ENCODE data around the gene TGM2. TPM values are rescaled to one million over a fixed set of nuclear protein-coding genes. Genes with fewer than 3 reads are reported as not detected.

Gene TGM2
- total RNA-seq, 1 donor, result 0.73 TPM

DNA sequence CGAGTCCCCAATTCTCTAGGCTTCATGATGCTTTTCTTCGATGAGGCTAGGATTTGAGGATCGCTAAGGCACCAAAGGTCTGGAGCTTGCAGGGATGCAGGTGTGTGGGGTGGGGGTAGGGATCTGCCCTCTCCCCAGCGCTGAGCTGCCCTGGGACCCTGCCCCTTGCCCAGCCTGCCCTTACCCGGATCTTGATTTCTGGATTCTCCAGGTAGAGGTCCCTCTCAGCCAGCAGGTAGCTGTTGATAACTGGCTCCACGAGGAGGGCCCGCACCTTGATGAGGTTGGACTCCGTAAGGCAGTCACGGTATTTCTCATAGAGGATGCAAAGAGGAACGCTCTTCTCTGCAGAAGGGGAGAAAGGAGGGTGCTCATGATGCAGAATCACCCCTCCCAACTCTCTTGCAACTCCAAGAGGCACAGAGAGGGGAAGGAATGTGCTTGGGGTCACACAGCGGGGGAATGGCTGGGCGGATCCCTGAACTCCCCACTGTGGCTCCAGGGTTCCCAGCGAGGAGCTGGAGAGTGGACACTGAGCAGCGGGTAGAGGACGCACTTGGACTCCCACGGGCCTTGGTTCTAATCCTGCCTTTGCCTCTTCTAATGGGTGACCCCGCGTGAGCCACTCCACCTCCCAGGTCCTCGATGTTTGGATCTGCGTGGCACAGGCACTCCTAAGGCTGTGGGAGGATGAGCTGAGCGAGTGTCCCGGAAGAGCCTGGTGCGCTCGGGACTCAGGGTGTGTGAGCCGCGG lies 32.7 kb downstream of the TGM2 start:
- no peak overlapping the region for H3K4me3 ChIP-seq (ENCODE audit: low read length)
- H3K4me1 ChIP-seq (ENCODE audit: insufficient read depth, low read length), result no peaks in the 10 kb centered on the region
- H3K9me3 ChIP-seq (ENCODE audit: low read depth, low read length), result no peaks in the 10 kb centered on the region
- no peaks in the 10 kb centered on the region for H3K27me3 ChIP-seq (ENCODE audit: insufficient read depth, low read length)

- Histone ChIP-seq H3K4me1 (ENCODE audit: insufficient read depth, low read length) (no peaks in the 10 kb centered on the region), H3K27me3 (ENCODE audit: insufficient read depth, low read length) (no peaks in the 10 kb centered on the region), H3K4me3 (ENCODE audit: low read length) (no peak overlapping the region), H3K9me3 (ENCODE audit: low read depth, low read length) (no peaks in the 10 kb centered on the region)
Measured at GRCh38 chr20:38131588-38132121, 33.4 kb downstream of the TGM2 start.

GRCh38 chr20:38130687-38131587 lies 34.1 kb downstream of the TGM2 start:
- H3K4me1 ChIP-seq (ENCODE audit: insufficient read depth, low read length), result no peaks in the 10 kb centered on the region
- H3K4me3 ChIP-seq (ENCODE audit: low read length), result no peak overlapping the region
- no peaks in the 10 kb centered on the region for H3K9me3 ChIP-seq (ENCODE audit: low read depth, low read length)

DNA sequence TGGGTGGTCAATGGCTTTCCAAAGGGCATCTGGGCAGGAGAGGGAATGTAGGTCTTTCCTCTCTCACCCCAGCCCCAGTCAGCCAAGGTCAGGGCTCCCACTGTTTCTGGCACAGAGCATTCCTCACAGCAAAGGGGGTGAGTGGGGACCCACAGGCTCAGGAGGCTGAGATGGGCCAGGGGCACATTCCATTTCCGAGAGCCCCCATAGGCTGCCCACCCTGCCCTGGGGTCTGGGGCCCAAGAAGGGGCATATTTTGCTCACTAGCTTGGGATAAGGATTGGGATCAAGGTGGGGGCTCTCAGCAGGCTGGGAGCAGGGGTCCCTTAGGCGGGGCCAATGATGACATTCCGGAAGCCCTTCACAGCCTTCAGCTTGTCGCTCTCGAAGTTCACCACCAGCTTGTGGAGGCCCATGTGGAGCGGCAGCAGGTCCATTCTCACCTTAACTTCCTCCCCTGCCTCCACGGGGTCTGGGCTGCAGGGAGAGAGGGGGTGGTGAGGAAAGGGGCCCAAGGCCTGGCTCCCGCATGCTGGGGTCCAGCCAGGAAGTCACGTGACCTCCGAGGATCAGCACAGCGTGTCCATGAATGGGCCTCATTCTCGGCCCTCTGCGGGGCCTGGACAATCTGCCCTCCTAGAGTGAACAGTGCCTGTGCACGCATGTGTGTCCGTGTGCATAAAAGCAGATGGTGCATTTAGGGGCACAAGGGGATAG lies 35.0 kb downstream of the TGM2 start:
- Histone ChIP-seq H3K4me3 (ENCODE audit: low read length) (no peak overlapping the region), H3K27me3 (ENCODE audit: insufficient read depth, low read length) (no peaks in the 10 kb centered on the region), H3K9me3 (ENCODE audit: low read depth, low read length) (no peaks in the 10 kb centered on the region), H3K4me1 (ENCODE audit: insufficient read depth, low read length) (no peaks in the 10 kb centered on the region)

More at GRCh38 chr20:38130687-38131587, 34.1 kb downstream of the TGM2 start:
- no peaks in the 10 kb centered on the region for H3K27me3 ChIP-seq (ENCODE audit: insufficient read depth, low read length)

GRCh38 chr20:38129248-38129865 lies 35.7 kb downstream of the TGM2 start:
- Histone ChIP-seq H3K27me3 (ENCODE audit: insufficient read depth, low read length) (no peaks in the 10 kb centered on the region), H3K4me3 (ENCODE audit: low read length) (no peak overlapping the region), H3K9me3 (ENCODE audit: low read depth, low read length) (no peaks in the 10 kb centered on the region), H3K4me1 (ENCODE audit: insufficient read depth, low read length) (no peaks in the 10 kb centered on the region)

GRCh38 chr20:38128691-38129090 lies 36.4 kb downstream of the TGM2 start:
- no peak overlapping the region for H3K4me3 ChIP-seq (ENCODE audit: low read length)
- no peaks in the 10 kb centered on the region for H3K9me3 ChIP-seq (ENCODE audit: low read depth, low read length)
- H3K4me1 ChIP-seq (ENCODE audit: insufficient read depth, low read length), result no peaks in the 10 kb centered on the region
- H3K27me3 ChIP-seq (ENCODE audit: insufficient read depth, low read length), result no peaks in the 10 kb centered on the region

GRCh38 chr20:38127920-38128528 lies 37.0 kb downstream of the TGM2 start:
- H3K4me1 ChIP-seq (ENCODE audit: insufficient read depth, low read length), result no peaks in the 10 kb centered on the region
- H3K4me3 ChIP-seq (ENCODE audit: low read length), result no peak overlapping the region
- H3K27me3 ChIP-seq (ENCODE audit: insufficient read depth, low read length), result no peaks in the 10 kb centered on the region
- H3K9me3 ChIP-seq (ENCODE audit: low read depth, low read length), result no peaks in the 10 kb centered on the region

GRCh38 chr20:38126932-38127621 lies 38.0 kb downstream of the TGM2 start:
- H3K27me3 ChIP-seq (ENCODE audit: insufficient read depth, low read length), result no peaks in the 10 kb centered on the region
- H3K4me3 ChIP-seq (ENCODE audit: low read length), result no peak overlapping the region
- H3K9me3 ChIP-seq (ENCODE audit: low read depth, low read length), result no peaks in the 10 kb centered on the region
- no peaks in the 10 kb centered on the region for H3K4me1 ChIP-seq (ENCODE audit: insufficient read depth, low read length)

GRCh38 chr20:38126146-38126921 lies 38.7 kb downstream of the TGM2 start:
- H3K4me3 ChIP-seq (ENCODE audit: low read length), result no peak overlapping the region
- H3K27me3 ChIP-seq (ENCODE audit: insufficient read depth, low read length), result no peaks in the 10 kb centered on the region
- no peaks in the 10 kb centered on the region for H3K9me3 ChIP-seq (ENCODE audit: low read depth, low read length)
- H3K4me1 ChIP-seq (ENCODE audit: insufficient read depth, low read length), result no peaks in the 10 kb centered on the region

DNA sequence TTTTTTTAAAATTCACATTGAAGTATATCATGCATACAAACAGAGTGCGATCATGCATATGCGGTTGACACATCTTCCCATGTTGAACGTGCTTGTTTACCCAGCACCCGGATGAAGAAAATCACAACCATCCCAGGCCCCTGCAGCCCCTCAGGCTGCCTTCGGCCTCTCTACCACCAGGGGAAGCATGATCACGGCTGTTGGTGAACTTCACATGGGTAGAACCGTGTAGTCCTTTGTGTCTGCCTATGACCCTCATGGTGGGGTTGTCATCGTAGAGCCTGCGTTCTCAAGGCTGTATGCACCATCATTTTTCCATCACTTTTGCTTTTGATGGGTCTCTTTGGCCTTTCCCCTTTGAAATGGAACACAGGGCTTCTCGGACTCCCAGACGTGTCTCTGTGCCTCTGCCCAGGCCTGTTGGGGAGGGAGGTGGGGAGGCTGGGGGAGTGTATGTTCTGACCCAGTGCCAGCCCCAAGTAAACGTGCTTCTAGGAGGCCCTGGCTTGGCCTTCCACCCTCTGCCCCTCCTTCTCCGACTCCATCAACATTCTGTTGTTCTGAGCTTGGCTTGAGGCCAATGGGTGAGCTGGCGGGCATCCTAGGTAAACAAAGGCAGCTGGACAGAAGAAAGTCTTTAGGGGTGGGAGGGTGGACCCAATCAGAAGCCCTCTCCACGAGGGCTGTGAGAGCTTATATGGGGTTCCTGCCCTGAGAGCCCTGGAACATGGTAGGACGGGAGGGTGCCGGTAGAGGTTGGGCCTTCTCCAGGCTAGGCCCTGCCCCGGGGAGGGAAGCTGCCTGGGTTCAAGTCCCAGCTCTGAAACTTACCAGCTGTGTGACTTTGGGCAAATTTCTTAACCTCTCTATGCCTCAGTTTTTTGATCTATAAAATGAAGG lies 39.7 kb downstream of the TGM2 start:
- no peak overlapping the region for H3K4me3 ChIP-seq (ENCODE audit: low read length)
- no peaks in the 10 kb centered on the region for H3K27me3 ChIP-seq (ENCODE audit: insufficient read depth, low read length)
- H3K4me1 ChIP-seq (ENCODE audit: insufficient read depth, low read length), result no peaks in the 10 kb centered on the region
- H3K9me3 ChIP-seq (ENCODE audit: low read depth, low read length), result no peaks in the 10 kb centered on the region

- Histone ChIP-seq H3K27me3 (ENCODE audit: insufficient read depth, low read length) (no peaks in the 10 kb centered on the region), H3K4me3 (ENCODE audit: low read length) (no peak overlapping the region), H3K4me1 (ENCODE audit: insufficient read depth, low read length) (no peaks in the 10 kb centered on the region), H3K9me3 (ENCODE audit: low read depth, low read length) (no peaks in the 10 kb centered on the region)
Measured at GRCh38 chr20:38123021-38123587, 42.0 kb downstream of the TGM2 start.

GRCh38 chr20:38121741-38122140 lies 43.3 kb downstream of the TGM2 start:
- Histone ChIP-seq H3K4me3 (ENCODE audit: low read length) (no peak overlapping the region), H3K9me3 (ENCODE audit: low read depth, low read length) (no peaks in the 10 kb centered on the region), H3K27me3 (ENCODE audit: insufficient read depth, low read length) (no peaks in the 10 kb centered on the region), H3K4me1 (ENCODE audit: insufficient read depth, low read length) (no peaks in the 10 kb centered on the region)

All from mononuclear cell (primary cell).